A549 (cell line): ENCODE measurements around the gene KLK2.

Source experiments
- CEBPB ChIP-seq, 2 experiments: fragments of >200 bp in 1 of 2; sonication (Bioruptor Twin) in 1 of 2; formaldehyde crosslinking in 1 of 2; IDR thresholded peaks; 2 replicates each; pipeline ENCODE4 v1.6.1; 2012 to 2016
- EP300 ChIP-seq, 2 experiments: fragments of >200 bp; sonication (Bioruptor Twin); formaldehyde crosslinking; IDR thresholded peaks; 2 replicates in 1 of 2; 3 replicates in 1 of 2; pipeline ENCODE4 v1.6.1; 2016 to 2017
- MAFK ChIP-seq: fragments of 450-650 bp; IDR thresholded peaks from 2 replicates; pipeline ENCODE4 v1.6.1; 2014; ENCODE audit not compliant: partially characterized antibody
- SREBF2 ChIP-seq: fragments of 450-650 bp; IDR thresholded peaks from 2 replicates; pipeline ENCODE4 v1.6.1; 2014; ENCODE audit warnings: mild to moderate bottlenecking, moderate library complexity
- USF2 ChIP-seq: fragments of 450-650 bp; IDR thresholded peaks from 2 replicates; pipeline ENCODE4 v1.6.1; 2014; ENCODE audit warnings: antibody characterized with exemption
- TF ChIP-seq, protein P1 (sequence below): IDR thresholded peaks from 2 replicates; pipeline ENCODE4 v1.6.1; 2012
- TF ChIP-seq, protein P2 (sequence below): fragments of >200 bp; sonication (Bioruptor Twin); formaldehyde crosslinking; IDR thresholded peaks from 3 replicates; pipeline ENCODE4 v1.5.1; 2016

- TF ChIP-seq SREBF2 (no peak), MAFK (no peak), EP300 (IDR thresholded peaks at IDR 0.05) (no peak), CEBPB (IDR thresholded peaks at IDR 0.05) (no peak), USF2 (no peak)
- TF ChIP-seq, protein P1, sequence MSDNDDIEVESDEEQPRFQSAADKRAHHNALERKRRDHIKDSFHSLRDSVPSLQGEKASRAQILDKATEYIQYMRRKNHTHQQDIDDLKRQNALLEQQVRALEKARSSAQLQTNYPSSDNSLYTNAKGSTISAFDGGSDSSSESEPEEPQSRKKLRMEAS = no peak
- TF ChIP-seq, protein P2, sequence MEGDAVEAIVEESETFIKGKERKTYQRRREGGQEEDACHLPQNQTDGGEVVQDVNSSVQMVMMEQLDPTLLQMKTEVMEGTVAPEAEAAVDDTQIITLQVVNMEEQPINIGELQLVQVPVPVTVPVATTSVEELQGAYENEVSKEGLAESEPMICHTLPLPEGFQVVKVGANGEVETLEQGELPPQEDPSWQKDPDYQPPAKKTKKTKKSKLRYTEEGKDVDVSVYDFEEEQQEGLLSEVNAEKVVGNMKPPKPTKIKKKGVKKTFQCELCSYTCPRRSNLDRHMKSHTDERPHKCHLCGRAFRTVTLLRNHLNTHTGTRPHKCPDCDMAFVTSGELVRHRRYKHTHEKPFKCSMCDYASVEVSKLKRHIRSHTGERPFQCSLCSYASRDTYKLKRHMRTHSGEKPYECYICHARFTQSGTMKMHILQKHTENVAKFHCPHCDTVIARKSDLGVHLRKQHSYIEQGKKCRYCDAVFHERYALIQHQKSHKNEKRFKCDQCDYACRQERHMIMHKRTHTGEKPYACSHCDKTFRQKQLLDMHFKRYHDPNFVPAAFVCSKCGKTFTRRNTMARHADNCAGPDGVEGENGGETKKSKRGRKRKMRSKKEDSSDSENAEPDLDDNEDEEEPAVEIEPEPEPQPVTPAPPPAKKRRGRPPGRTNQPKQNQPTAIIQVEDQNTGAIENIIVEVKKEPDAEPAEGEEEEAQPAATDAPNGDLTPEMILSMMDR = peak; percentile 45
Observed at GRCh38 chr19:50906217-50906616, 33.0 kb downstream of the KLK2 start.
